ENCODE results near the gene POTEB.
"Not testable (repeated sequence)": the region's sequence is repeated elsewhere in the genome, so short reads cannot be mapped to it uniquely, and the experiment has no call there.

The POTEB gene

GRCh38 chr15:21877635-21878034 is at the start of gene POTEB:
TSS of gene POTEB (minus strand) at chr15:21877735. CDS start at chr15:21877246, 489 bp downstream.
- H3K36me3 ChIP-seq (replicated peaks; ENCODE audit: insufficient read depth, low read length); H3K27me3 ChIP-seq (replicated peaks; ENCODE audit: insufficient read depth, low read length); H3K4me1 ChIP-seq (ENCODE audit: low read length); H3K27ac ChIP-seq (ENCODE audit: low read length); H3K79me2 ChIP-seq (ENCODE audit: low read length); H3F3A ChIP-seq (ENCODE audit: insufficient read depth, low read length); H3K4me3 ChIP-seq (ENCODE audit: low read length); H3K9me3 ChIP-seq (replicated peaks; ENCODE audit: insufficient read depth, low read length); H3K4me2 ChIP-seq (ENCODE audit: low read depth, low read length); H4K20me1 ChIP-seq (ENCODE audit: insufficient read depth, low read length); DNase-seq; H3K9ac ChIP-seq (ENCODE audit: low read length); H3K9me2 ChIP-seq (replicated peaks; ENCODE audit: insufficient read depth, low read length); H2AFZ ChIP-seq (ENCODE audit: low read length): not testable (repeated sequence)

DNA sequence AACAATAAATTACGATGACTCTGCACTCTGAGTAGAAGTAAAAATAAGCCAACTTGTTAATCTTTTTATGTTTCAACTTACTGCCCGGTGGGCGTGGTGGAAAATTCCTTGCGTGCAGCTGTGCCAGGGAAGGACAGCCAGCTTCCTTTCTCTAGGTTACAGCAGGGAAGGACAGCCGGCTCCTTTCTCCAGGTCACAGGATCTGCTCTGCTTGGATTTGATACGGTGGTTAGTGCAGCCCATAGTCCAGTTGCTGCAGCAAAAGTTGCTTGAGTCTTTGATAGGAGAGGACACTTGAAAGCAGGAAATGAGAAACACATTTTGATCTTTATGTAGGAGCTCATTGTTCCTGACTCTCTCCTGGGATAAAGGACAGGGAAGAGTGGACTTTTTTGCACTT is 13.4 kb upstream of the POTEB start:
- not testable (repeated sequence) for H3K27me3 ChIP-seq (replicated peaks; ENCODE audit: insufficient read depth, low read length); H3K36me3 ChIP-seq (replicated peaks; ENCODE audit: insufficient read depth, low read length); H3K9me3 ChIP-seq (replicated peaks; ENCODE audit: insufficient read depth, low read length)

DNA sequence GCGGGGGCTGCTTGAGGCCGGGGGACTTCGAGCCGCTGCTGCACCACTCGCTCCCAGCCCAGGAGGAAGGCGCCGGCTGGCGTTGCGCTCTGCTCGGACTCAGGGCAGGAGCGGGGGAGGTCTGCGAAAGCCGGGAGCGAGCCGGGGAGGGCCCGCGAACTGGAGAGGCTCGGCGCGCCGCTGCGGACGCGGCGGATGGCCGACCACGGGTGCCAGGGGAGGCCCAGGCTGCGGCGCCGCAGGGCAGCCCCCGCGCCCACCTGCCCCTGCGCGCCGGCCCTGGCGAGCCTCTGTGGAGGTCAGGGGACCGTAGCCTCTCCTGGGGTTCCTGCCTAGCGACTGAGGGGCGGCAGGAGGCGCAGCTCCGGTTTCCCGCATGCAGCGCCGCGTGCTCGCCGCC is 12.0 kb upstream of the POTEB start:
- not testable (repeated sequence) for H3K9ac ChIP-seq (ENCODE audit: low read length); DNase-seq; H3K36me3 ChIP-seq (replicated peaks; ENCODE audit: insufficient read depth, low read length); H3K79me2 ChIP-seq (ENCODE audit: low read length); H3K9me2 ChIP-seq (replicated peaks; ENCODE audit: insufficient read depth, low read length); H3K9me3 ChIP-seq (replicated peaks; ENCODE audit: insufficient read depth, low read length); H3F3A ChIP-seq (ENCODE audit: insufficient read depth, low read length); H3K4me3 ChIP-seq (ENCODE audit: low read length); H3K27me3 ChIP-seq (replicated peaks; ENCODE audit: insufficient read depth, low read length); H2AFZ ChIP-seq (ENCODE audit: low read length); H4K20me1 ChIP-seq (ENCODE audit: insufficient read depth, low read length); H3K4me1 ChIP-seq (ENCODE audit: low read length); H3K4me2 ChIP-seq (ENCODE audit: low read depth, low read length); H3K27ac ChIP-seq (ENCODE audit: low read length)

More for the DNA sequence above, 13.4 kb upstream of the POTEB start:
- not testable (repeated sequence) for H3F3A ChIP-seq (ENCODE audit: insufficient read depth, low read length); DNase-seq; H3K9ac ChIP-seq (ENCODE audit: low read length); H2AFZ ChIP-seq (ENCODE audit: low read length); H3K4me3 ChIP-seq (ENCODE audit: low read length); H3K27ac ChIP-seq (ENCODE audit: low read length); H4K20me1 ChIP-seq (ENCODE audit: insufficient read depth, low read length); H3K79me2 ChIP-seq (ENCODE audit: low read length); H3K9me2 ChIP-seq (replicated peaks; ENCODE audit: insufficient read depth, low read length); H3K4me1 ChIP-seq (ENCODE audit: low read length); H3K4me2 ChIP-seq (ENCODE audit: low read depth, low read length)

DNA sequence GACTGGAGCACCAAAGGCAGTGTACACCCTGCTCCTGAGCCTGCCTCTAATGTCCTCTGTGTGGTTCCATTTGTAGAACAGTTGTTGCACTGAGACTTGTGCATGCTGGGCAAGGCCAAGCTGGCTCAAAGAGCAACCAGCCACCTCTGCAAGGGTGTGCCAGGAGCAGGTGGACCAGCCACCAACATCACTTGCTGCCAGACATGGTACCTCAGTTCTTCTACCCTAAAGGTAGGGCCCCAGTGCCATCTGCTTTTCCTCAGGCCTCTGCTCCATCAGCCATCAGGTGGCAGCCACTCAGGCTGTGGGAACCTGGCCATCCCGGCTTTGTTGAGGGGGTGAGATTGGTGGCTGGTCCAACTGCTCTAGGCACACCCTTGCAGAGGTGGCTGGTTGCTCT is 38.7 kb downstream of the POTEB start:
- not testable (repeated sequence) for H3K4me1 ChIP-seq (ENCODE audit: low read length); H4K20me1 ChIP-seq (ENCODE audit: insufficient read depth, low read length); H2AFZ ChIP-seq (ENCODE audit: low read length); H3K9ac ChIP-seq (ENCODE audit: low read length); H3K36me3 ChIP-seq (replicated peaks; ENCODE audit: insufficient read depth, low read length); H3F3A ChIP-seq (ENCODE audit: insufficient read depth, low read length); H3K27ac ChIP-seq (ENCODE audit: low read length); H3K27me3 ChIP-seq (replicated peaks; ENCODE audit: insufficient read depth, low read length); H3K9me2 ChIP-seq (replicated peaks; ENCODE audit: insufficient read depth, low read length); H3K79me2 ChIP-seq (ENCODE audit: low read length); DNase-seq; H3K4me3 ChIP-seq (ENCODE audit: low read length); H3K9me3 ChIP-seq (replicated peaks; ENCODE audit: insufficient read depth, low read length); H3K4me2 ChIP-seq (ENCODE audit: low read depth, low read length)
